GM12874 (cell line): ENCODE results near the gene MYO5A.
A peak's percentile ranks its signal among the peaks of the same experiment; 100 is the strongest.

Experiments used
- CTCF ChIP-seq: IDR thresholded peaks from 2 replicates; pipeline ENCODE4 v1.5.1; 2011; ENCODE audit warnings: low read depth, mild to moderate bottlenecking, control low read depth, low read length, moderate library complexity; ENCODE audit not compliant: insufficient read depth

The MYO5A gene

GRCh38 chr15:52336529-52336928 lies 192.2 kb downstream of the MYO5A start:
- TF ChIP-seq CTCF, result no peak

GRCh38 chr15:52334491-52335160 lies 194.1 kb downstream of the MYO5A start:
- TF ChIP-seq CTCF, result no peak

DNA sequence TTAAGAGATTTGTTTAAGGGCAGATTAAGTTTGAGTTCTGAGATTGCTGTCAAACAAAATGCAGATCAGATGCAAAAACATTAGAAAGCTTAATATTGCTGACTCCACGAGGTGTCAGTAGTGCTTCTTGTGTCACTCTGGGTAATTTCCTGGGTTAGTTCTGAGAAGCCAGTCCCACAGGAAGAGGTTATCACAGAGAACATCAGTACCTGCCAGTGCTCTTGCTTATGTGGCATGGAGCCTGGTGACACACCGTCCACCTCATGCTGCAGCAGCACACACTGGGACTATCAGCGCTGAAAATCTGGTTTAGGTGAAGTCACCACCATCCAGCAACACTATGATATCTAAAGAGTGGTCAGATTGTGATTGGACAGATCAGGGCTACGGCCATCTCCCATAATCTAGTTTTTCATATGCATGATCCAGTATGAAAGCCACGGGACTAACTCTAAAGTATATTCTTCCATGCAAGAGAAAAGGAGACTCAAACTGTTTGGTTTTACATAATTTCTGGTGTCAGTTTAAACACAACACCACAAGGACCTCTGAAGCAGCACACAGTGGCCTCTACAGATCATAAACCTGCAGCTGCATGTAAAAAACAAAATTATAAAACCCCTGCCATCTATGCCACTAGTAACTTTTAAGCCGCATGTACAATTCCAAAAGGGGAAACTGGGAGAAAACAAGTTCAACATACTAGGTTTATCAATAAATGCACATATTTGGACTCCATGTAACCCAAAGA lies 197.0 kb downstream of the MYO5A start:
- peak; percentile 51 for TF ChIP-seq CTCF

DNA sequence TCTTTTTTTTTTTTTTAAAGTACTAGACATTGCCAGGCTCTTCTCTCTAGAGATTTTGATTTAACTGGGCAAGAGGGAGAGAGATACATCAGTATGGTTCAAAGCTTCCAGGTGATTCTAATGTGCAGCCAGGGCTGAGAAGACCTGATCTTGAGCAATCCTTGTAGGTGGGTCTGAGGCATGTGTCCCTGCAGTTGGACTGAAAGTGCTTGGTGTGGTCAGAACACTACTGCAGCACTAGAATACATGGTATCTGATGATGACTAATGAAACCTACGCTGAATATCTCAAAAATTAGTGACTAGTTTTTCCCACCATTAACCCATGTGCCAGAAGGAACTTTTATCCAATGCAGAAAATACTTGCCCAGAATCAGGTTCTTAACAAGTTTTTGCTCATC lies 198.7 kb downstream of the MYO5A start:
- TF ChIP-seq CTCF, result no peak

DNA sequence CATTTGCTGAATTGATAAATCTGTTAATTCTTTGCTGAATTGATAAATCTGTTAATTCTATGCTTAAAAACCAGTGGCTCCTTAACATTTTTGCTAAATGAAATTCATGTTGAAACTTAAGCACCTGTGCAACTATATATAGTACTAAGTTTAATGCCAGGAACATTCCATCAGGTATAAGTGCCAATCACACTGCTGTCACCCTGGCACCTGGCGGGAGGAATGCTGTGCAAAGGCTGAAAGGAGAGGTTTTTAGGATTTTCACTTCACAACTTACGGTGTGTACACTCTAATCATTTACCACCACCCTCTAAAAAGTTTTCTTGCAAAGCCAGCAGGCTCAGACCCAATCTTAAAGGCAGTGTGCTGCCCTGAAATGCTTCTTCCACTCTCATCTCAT lies 199.5 kb downstream of the MYO5A start:
- no peak for TF ChIP-seq CTCF

DNA sequence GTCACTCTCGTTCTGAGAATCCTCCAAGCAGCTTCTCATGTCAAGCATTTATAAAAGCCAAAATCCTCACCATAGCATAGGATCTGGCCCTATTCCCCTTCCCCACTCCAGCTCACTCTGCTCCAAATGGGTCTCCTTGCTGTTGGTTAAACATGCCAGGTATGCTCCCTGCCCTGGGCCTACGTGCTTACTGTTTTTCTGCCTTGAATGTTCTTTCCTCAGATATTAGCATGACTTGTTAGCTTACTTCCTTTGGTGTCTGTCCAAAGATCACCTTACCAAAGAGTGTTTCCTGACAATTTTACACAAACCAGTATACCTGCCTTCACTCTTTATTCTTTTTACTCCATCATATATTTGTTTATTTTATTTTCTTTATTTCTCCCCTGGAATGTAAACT lies 200.0 kb downstream of the MYO5A start:
- TF ChIP-seq CTCF, result no peak

DNA sequence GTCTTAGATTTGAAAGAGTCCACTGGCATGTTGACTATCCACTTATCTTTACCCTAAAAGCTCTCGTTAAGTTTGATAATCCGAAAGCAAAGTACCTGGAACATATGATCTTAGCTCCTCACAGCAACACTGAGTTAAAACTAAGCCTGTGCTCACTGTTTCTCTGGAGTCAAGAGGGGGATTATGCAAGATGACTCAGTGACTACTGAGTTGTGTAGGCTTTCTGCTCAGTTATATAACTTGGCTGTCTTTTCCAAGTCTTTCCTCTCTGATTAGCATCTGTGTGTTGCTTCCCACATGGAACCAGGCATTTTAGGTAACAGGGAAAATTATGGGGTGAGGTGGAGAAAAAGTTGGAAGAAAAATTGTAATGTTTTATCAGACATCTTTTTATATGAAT lies 201.9 kb downstream of the MYO5A start:
- no peak for TF ChIP-seq CTCF
